H1 (cell line): Measurements from ENCODE around the gene TNRC6C. TPM values are rescaled to one million over a fixed set of nuclear protein-coding genes. Genes with fewer than 3 reads are reported as not detected.

Source experiments
- CTCF ChIA-PET: fragments of 300-600 bp; sonication (Branson Sonifier 250); formaldehyde crosslinking; loops from one replicate; lab custom pipeline; 2021; ENCODE audit not compliant: partially characterized antibody; lab: Charles Lee
- POLR2A ChIA-PET: fragments of 300-600 bp; sonication (Branson Sonifier 250); formaldehyde crosslinking; loops from one replicate; lab custom pipeline; 2021; ENCODE audit warnings: inconsistent platforms; ENCODE audit not compliant: partially characterized antibody; lab: Charles Lee
- DNase-seq, 2 experiments: peaks; one replicate each; pipeline versions ENCODE4 v3.0.0 to v3.0.0-alpha.2; 2010 to 2022; ENCODE audit warnings: low spot score in 2 of 2, low read depth in 1 of 2, mixed read lengths in 1 of 2
- FAIRE-seq: peaks from 2 replicates; lab custom pipeline; 2011; peaks lifted over from hg19 to GRCh38; lab: Jason Lieb, UNC
- H2AFZ ChIP-seq: 2 replicates; pipeline ENCODE4 v1.8.1; 2012; ENCODE audit warnings: low read length, inconsistent platforms
- H2AK5ac ChIP-seq: 2 replicates; pipeline ENCODE4 v1.6.1; 2013; ENCODE audit warnings: low read depth, low read length
- H2BK120ac ChIP-seq: replicated peaks from 2 replicates; pipeline ENCODE3; 2013; ENCODE audit warnings: low read depth, low read length, inconsistent platforms
- H2BK12ac ChIP-seq: 2 replicates; pipeline ENCODE4 v1.6.1; 2013; ENCODE audit warnings: low read depth, low read length
- H2BK15ac ChIP-seq: 2 replicates; pipeline ENCODE4 v1.6.1; 2013; ENCODE audit warnings: low read length
- H2BK20ac ChIP-seq: 2 replicates; pipeline ENCODE4 v1.6.1; 2013; ENCODE audit warnings: low read length
- H2BK5ac ChIP-seq: 2 replicates; pipeline ENCODE4 v1.6.1; 2013; ENCODE audit warnings: low read depth, low read length
- H3K14ac ChIP-seq: 2 replicates; pipeline ENCODE4 v1.6.1; 2013; ENCODE audit warnings: inconsistent platforms; ENCODE audit not compliant: insufficient read length
- H3K18ac ChIP-seq: 2 replicates; pipeline ENCODE4 v1.6.1; 2013; ENCODE audit warnings: low read length; ENCODE audit errors: extremely low read depth
- H3K23ac ChIP-seq: 2 replicates; pipeline ENCODE4 v1.6.1; 2013; ENCODE audit warnings: inconsistent platforms; ENCODE audit not compliant: insufficient read length
- H3K23me2 ChIP-seq: 2 replicates; pipeline ENCODE4 v1.6.1; 2013; ENCODE audit warnings: low read depth, low read length
- H3K27ac ChIP-seq: 2 replicates; pipeline ENCODE4 v1.6.1; 2011; ENCODE audit warnings: low read depth, low read length, inconsistent platforms
- H3K27me3 ChIP-seq, 4 experiments: replicated peaks in 1 of 4; 1 replicate in 1 of 4; 2 replicates in 3 of 4; pipeline versions ENCODE4 v1.6.1 to v1.8.1; 2011 to 2013; ENCODE audit warnings: low read length in 3 of 4, mild to moderate bottlenecking in 3 of 4, inconsistent platforms in 2 of 4, mixed read lengths in 2 of 4, moderate library complexity in 1 of 4; ENCODE audit not compliant: control insufficient read depth in 3 of 4, insufficient read depth in 3 of 4; ENCODE audit errors: extremely low read depth in 1 of 4
- H3K36me3 ChIP-seq, 4 experiments: 2 replicates each; pipeline versions ENCODE4 v1.6.1 to v1.8.1; 2011 to 2013; ENCODE audit warnings: mild to moderate bottlenecking in 4 of 4, low read length in 3 of 4, moderate library complexity in 2 of 4, control low read depth in 1 of 4, inconsistent platforms in 1 of 4; ENCODE audit not compliant: insufficient read depth in 4 of 4, control insufficient read depth in 2 of 4
- H3K4ac ChIP-seq: replicated peaks from 2 replicates; pipeline ENCODE3; 2013; ENCODE audit warnings: low read length, low read depth, mixed read lengths, inconsistent platforms; ENCODE audit not compliant: insufficient read length
- H3K4me1 ChIP-seq, 4 experiments: replicated peaks in 1 of 4; 1 replicate in 1 of 4; 2 replicates in 3 of 4; pipeline versions ENCODE4 v1.6.1 to v1.8.1; 2011 to 2013; ENCODE audit warnings: low read length in 3 of 4, inconsistent platforms in 2 of 4, mixed read lengths in 1 of 4; ENCODE audit not compliant: insufficient read depth in 4 of 4, control insufficient read depth in 3 of 4
- H3K4me2 ChIP-seq, 2 experiments: 2 replicates each; pipeline versions ENCODE4 v1.6.1 to v1.8.1; 2011 to 2013; ENCODE audit warnings: low read depth in 2 of 2, low read length in 2 of 2, control low read depth in 1 of 2, inconsistent platforms in 1 of 2, mild to moderate bottlenecking in 1 of 2; ENCODE audit not compliant: insufficient read depth in 1 of 2
- H3K4me3 ChIP-seq, 4 experiments: fragments of 200-600, 300-600 bp in 1 of 4; sonication (generic), shearing (Covaris generic), sonication (Bioruptor Twin) in 1 of 4; 2 replicates each; pipeline versions ENCODE4 v1.5.1 to v1.8.1; 2011 to 2016; ENCODE audit warnings: low read length in 4 of 4, low read depth in 3 of 4, control low read depth in 2 of 4, inconsistent platforms in 2 of 4, mild to moderate bottlenecking in 2 of 4, mixed read lengths in 1 of 4, moderate library complexity in 1 of 4; ENCODE audit not compliant: insufficient read depth in 2 of 4; ENCODE audit errors: extremely low read depth in 1 of 4
- H3K56ac ChIP-seq: replicated peaks from 2 replicates; pipeline ENCODE3; 2013; ENCODE audit warnings: low read depth, mild to moderate bottlenecking, mixed read lengths, low read length, inconsistent platforms; ENCODE audit not compliant: insufficient read length
- H3K79me1 ChIP-seq: 2 replicates; pipeline ENCODE4 v1.6.1; 2013; ENCODE audit warnings: low read depth, low read length, control low read depth
- H3K79me2 ChIP-seq, 2 experiments: 2 replicates each; pipeline versions ENCODE4 v1.6.1 to v1.8.1; 2012 to 2013; ENCODE audit warnings: low read length in 2 of 2, mild to moderate bottlenecking in 2 of 2, inconsistent platforms in 1 of 2; ENCODE audit not compliant: insufficient read depth in 2 of 2, control insufficient read depth in 1 of 2
- H3K9ac ChIP-seq, 4 experiments: replicated peaks in 1 of 4; 1 replicate in 1 of 4; 2 replicates in 3 of 4; pipeline versions ENCODE4 v1.6.1 to v1.8.1; 2011 to 2013; ENCODE audit warnings: low read depth in 3 of 4, low read length in 3 of 4, control low read depth in 2 of 4, mild to moderate bottlenecking in 2 of 4, moderate library complexity in 2 of 4, inconsistent platforms in 1 of 4; ENCODE audit errors: extremely low read depth in 1 of 4
- H3K9me3 ChIP-seq, 2 experiments: 2 replicates each; pipeline versions ENCODE4 v1.6.1 to v1.8.1; 2012 to 2013; ENCODE audit warnings: mild to moderate bottlenecking in 2 of 2, moderate library complexity in 2 of 2, control low read depth in 1 of 2, inconsistent platforms in 1 of 2, low read depth in 1 of 2, low read length in 1 of 2, mixed read lengths in 1 of 2; ENCODE audit not compliant: insufficient read depth in 2 of 2
- H4K20me1 ChIP-seq, 2 experiments: replicated peaks in 1 of 2; 2 replicates each; pipeline versions ENCODE3 to v1.8.1; 2011 to 2013; ENCODE audit warnings: inconsistent platforms in 2 of 2, low read length in 2 of 2, mild to moderate bottlenecking in 1 of 2; ENCODE audit not compliant: insufficient read depth in 2 of 2, control insufficient read depth in 1 of 2
- H4K5ac ChIP-seq: 2 replicates; pipeline ENCODE4 v1.6.1; 2013; ENCODE audit warnings: low read length, low read depth, mixed read lengths, inconsistent platforms; ENCODE audit not compliant: insufficient read length
- H4K8ac ChIP-seq: 2 replicates; pipeline ENCODE4 v1.8.0; 2013; ENCODE audit warnings: mild to moderate bottlenecking, moderate library complexity, low read length, inconsistent platforms; ENCODE audit not compliant: insufficient read depth; ENCODE audit errors: extremely low read depth
- H4K91ac ChIP-seq: replicated peaks from 2 replicates; pipeline ENCODE3; 2013; ENCODE audit warnings: low read length, mixed read lengths, inconsistent platforms; ENCODE audit not compliant: insufficient read length
- ATF3 ChIP-seq: IDR thresholded peaks from 2 replicates; pipeline ENCODE4 v1.6.1; 2011; ENCODE audit warnings: low read depth, mild to moderate bottlenecking, low read length; ENCODE audit not compliant: insufficient read depth
- CEBPB ChIP-seq: IDR thresholded peaks from 2 replicates; pipeline ENCODE4 v1.6.1; 2012; ENCODE audit warnings: low read depth, low read length
- GABPA ChIP-seq: IDR thresholded peaks from 2 replicates; pipeline ENCODE4 v1.6.1; 2011; ENCODE audit warnings: mild to moderate bottlenecking, low read length, moderate library complexity, borderline replicate concordance; ENCODE audit not compliant: insufficient read depth
- HDAC2 ChIP-seq, 2 experiments: fragments of 300-600 bp in 1 of 2; sonication (generic) in 1 of 2; IDR thresholded peaks; 2 replicates each; pipeline ENCODE4 v1.6.1; 2011 to 2012; ENCODE audit warnings: low read depth in 2 of 2, low read length in 2 of 2, mild to moderate bottlenecking in 2 of 2, moderate library complexity in 2 of 2, borderline replicate concordance in 1 of 2, inconsistent platforms in 1 of 2
- HDAC6 ChIP-seq: IDR thresholded peaks from one replicate; pipeline ENCODE4 v1.7.1; 2012; ENCODE audit warnings: low read depth, mild to moderate bottlenecking, inconsistent platforms, low read length, moderate library complexity
- NRF1 ChIP-seq: IDR thresholded peaks from 2 replicates; pipeline ENCODE4 v1.6.1; 2011; ENCODE audit warnings: mild to moderate bottlenecking, low read depth, low read length, improper control_type of control experiment
- RAD21 ChIP-seq, 2 experiments: IDR thresholded peaks in 1 of 2; conservative IDR thresholded peaks in 1 of 2; 2 replicates each; pipeline ENCODE4 v1.6.1; 2011; ENCODE audit warnings: low read depth in 2 of 2, low read length in 2 of 2, improper control_type of control experiment in 1 of 2, inconsistent platforms in 1 of 2, mild to moderate bottlenecking in 1 of 2, moderate library complexity in 1 of 2
- RFX5 ChIP-seq: IDR thresholded peaks from 2 replicates; pipeline ENCODE4 v1.6.1; 2011; ENCODE audit warnings: low read depth, low read length, improper control_type of control experiment, borderline replicate concordance
- SP4 ChIP-seq: IDR thresholded peaks from 2 replicates; pipeline ENCODE4 v1.6.1; 2012; ENCODE audit warnings: low read length, inconsistent platforms
- TAF1 ChIP-seq: IDR thresholded peaks from 2 replicates; pipeline ENCODE4 v1.6.1; 2011; ENCODE audit warnings: mild to moderate bottlenecking, low read depth, low read length
- WGBS, 2 experiments: shearing (Covaris generic) in 1 of 2; methylation state at CpG; one replicate each; pipeline versions ENCODE4 v1.1.6 to v1.1.7; 2013 to 2015; ENCODE audit warnings: low lambda C conversion rate in 2 of 2, mixed read lengths in 2 of 2, inconsistent platforms in 1 of 2, low coverage in 1 of 2, missing lambda C conversion rate in 1 of 2; ENCODE audit not compliant: insufficient replicate concordance in 2 of 2, insufficient coverage in 1 of 2, insufficient read length in 1 of 2; ENCODE audit errors: extremely low coverage in 1 of 2, missing lambda C conversion rate in 1 of 2; 5-methylcytosine and 5-hydroxymethylcytosine counted together
- polyA plus RNA-seq, 7 experiments: library from polyadenylated mRNA; depleted of rRNA in 3 of 7; stranded (reverse) in 5 of 7; unstranded in 2 of 7; fragments of >200 nt in 5 of 7; fragments of 200-250 nt in 2 of 7; gene quantifications; 1 replicate in 5 of 7; 2 replicates in 1 of 7; 4 replicates in 1 of 7; pipeline versions ENCODE4 v1.2.1 to v1.2.3, GENCODE V29; 2011 to 2013; ENCODE audit warnings: missing spikeins in 2 of 7, mixed read lengths in 2 of 7
- total RNA-seq: library from RNA; stranded (reverse); fragmentation: NEBNext Ultra II Directional; extraction: Animal tissue kit (Norgen Biotek cat#: 25700); gene quantifications from 2 replicates; pipeline ENCODE4 v1.2.1, GENCODE V29; 2021

TNRC6C gene
- total and polyA plus RNA-seq, 2 of the 8 experiments (the other 6 are each of a cell fraction or from before 2014, with no cell fraction given): 2.8 to 28.9 TPM

GRCh38 chr17:78138204-78139060 lies 179.9 kb downstream of the TNRC6C start:
- ChIA-PET CTCF (interaction anchor here (0.6 to 8.0 kb wide), 19 partner anchors 8 to 612 kb away, joined by 3 to 122 read pairs (median 5); partner anchors contain the start of gene TMC6), POLR2A (interaction anchor here (0.8 to 3.7 kb wide), 10 partner anchors 10 to 48 kb away, joined by 3 to 16 read pairs (median 5); partner anchors contain the start of genes AFMID, TK1 and TMC6)
- no peak for FAIRE-seq
- TF ChIP-seq ATF3 (no peak), HDAC2 (IDR thresholded peaks at IDR 0.05; ENCODE audit: borderline replicate concordance in 1 of 2, low read depth in 2 of 2, low read length in 2 of 2) (no peak), TAF1 (no peak), HDAC6 (no peak), RAD21 (IDR thresholded peaks at IDR 0.05 in 1 of 2, conservative IDR thresholded peaks at IDR 0.05 in 1 of 2; ENCODE audit: low read depth in 2 of 2, low read length in 2 of 2) (no peak), CEBPB (no peak), NRF1 (no peak), RFX5 (no peak), SP4 (no peak), GABPA (no peak)

More at GRCh38 chr17:78138204-78139060, 179.9 kb downstream of the TNRC6C start:
- no peaks in the 10 kb centered on the region for H3K36me3 ChIP-seq
- H3K79me1 ChIP-seq: no peaks in the 10 kb centered on the region
- no peak overlapping the region for H3K9ac ChIP-seq
- no peak overlapping the region for H3K4me3 ChIP-seq
- no peak overlapping the region for H3K4ac ChIP-seq
- 82% methylated on average over 17 of the region's 17 CpGs; no CpG with 5 or more reads in 1 of the 2 experiments for WGBS, 2 experiments
- no peak overlapping the region for H3K56ac ChIP-seq
- H2AK5ac ChIP-seq: no peak overlapping the region
- peak overlapping the region; percentile 26; the same call in 1 of the 2 replicates for H2BK5ac ChIP-seq
- H2AFZ ChIP-seq: no peak overlapping the region
- no peak overlapping the region for H4K91ac ChIP-seq
- peaks cover 0 to 6% of the 10 kb centered on the region in 2 experiments for H4K20me1 ChIP-seq
- no peak overlapping the region for H2BK20ac ChIP-seq
- H2BK120ac ChIP-seq: no peak overlapping the region
- no peak overlapping the region for H3K14ac ChIP-seq
- peak overlapping the region; percentile 55 for H2BK15ac ChIP-seq
- H3K79me2 ChIP-seq: no peaks in the 10 kb centered on the region
- DNase-seq: peak in 1 of 2 experiments; percentile 55
- H3K4me1 ChIP-seq: peaks cover 0 to 10% (median 7%) of the 10 kb centered on the region in 4 experiments; a peak in 4 of 7 replicates
- H3K23me2 ChIP-seq: peaks cover 2% of the 10 kb centered on the region; the same call in 1 of the 2 replicates
- no peak overlapping the region for H3K23ac ChIP-seq
- no peak overlapping the region; a peak in 1 of 4 replicates for H3K4me2 ChIP-seq
- peak overlapping the region; percentile 55; the same call in 1 of the 2 replicates for H2BK12ac ChIP-seq
- no peak overlapping the region for H3K27ac ChIP-seq
- no peak overlapping the region for H3K18ac ChIP-seq
- no peaks in the 10 kb centered on the region for H3K9me3 ChIP-seq
- no peak overlapping the region for H4K5ac ChIP-seq
- peaks cover 0 to 9% (median 6%) of the 10 kb centered on the region in 4 experiments; a peak in 5 of 7 replicates for H3K27me3 ChIP-seq
- H4K8ac ChIP-seq: peak overlapping the region; percentile 62; the same call in 1 of the 2 replicates
